Measurements from ENCODE around the gene PRSS16. TPM values are rescaled to one million over a fixed set of nuclear protein-coding genes. Genes with fewer than 3 reads are reported as not detected.

Gene PRSS16
- total and polyA plus RNA-seq, 9 of the 15 experiments (the other 6 are each of a cell fraction or from before 2014, with no cell fraction given), result 4.5 to 21.3 (median 12.1) TPM

- peak; percentile 8; the same call in 1 of the 2 replicates for TF ChIP-seq L3MBTL2 (IDR thresholded peaks at IDR 0.05)
- TF ChIP-seq CC2D1A (IDR thresholded peaks at IDR 0.05), result 0 out of 2 replicates have a peak, but pooled peaks have one; percentile 20
- TF ChIP-seq ZNF175 (CRISPR knock-in tag; IDR thresholded peaks at IDR 0.05; ENCODE audit: low read depth), result peak; percentile 62; the same call in 1 of the 2 replicates
- no peak for TF ChIP-seq CREB1 (IDR thresholded peaks at IDR 0.05)
- no peak for TF ChIP-seq CREB1 (CRISPR knock-in tag; IDR thresholded peaks at IDR 0.05)
- peak; percentile 22; the same call in 1 of the 2 replicates for TF ChIP-seq CTBP1 (IDR thresholded peaks at IDR 0.05; ENCODE audit: borderline replicate concordance)
- TF ChIP-seq JUND (IDR thresholded peaks at IDR 0.05; ENCODE audit: borderline replicate concordance, low read depth, low read length), result 0 out of 2 replicates have a peak, but pooled peaks have one; percentile 40
- TF ChIP-seq JUND (tag; IDR thresholded peaks at IDR 0.05; ENCODE audit: borderline replicate concordance, low read depth, low read length), result peak; percentile 9; the same call in 1 of the 3 replicates
- peak in 1 of 2 experiments; percentile 76; a peak in 2 of 4 replicates for TF ChIP-seq RCOR1 (IDR thresholded peaks at IDR 0.05; ENCODE audit: borderline replicate concordance in 1 of 2, low read depth in 2 of 2, low read length in 2 of 2)
- no peak for TF ChIP-seq SNAPC5 (CRISPR knock-in tag; IDR thresholded peaks at IDR 0.05)
- TF ChIP-seq ARID3A (IDR thresholded peaks at IDR 0.05; ENCODE audit: borderline replicate concordance, low read depth, low read length), result peak; percentile 62; the same call in 1 of the 2 replicates
- 0 out of 2 replicates have a peak, but pooled peaks have one; percentile 52 for TF ChIP-seq ZNF609 (CRISPR knock-in tag; IDR thresholded peaks at IDR 0.05; ENCODE audit: borderline replicate concordance)
- TF ChIP-seq E2F6 (IDR thresholded peaks at IDR 0.05; ENCODE audit: borderline replicate concordance in 1 of 2, extremely low read depth in 1 of 2, insufficient read depth in 1 of 2, insufficient read length in 1 of 2, low read depth in 1 of 2, low read length in 1 of 2, poor library complexity in 1 of 2, severe bottlenecking in 1 of 2), result no peak
- TF ChIP-seq WHSC1 (IDR thresholded peaks at IDR 0.05; ENCODE audit: low read length), result no peak
- TF ChIP-seq NFRKB (IDR thresholded peaks at IDR 0.05; ENCODE audit: low read depth), result peak; percentile 34; the same call in 1 of the 2 replicates
- peak; percentile 56 for TF ChIP-seq RBFOX2 (IDR thresholded peaks at IDR 0.05; ENCODE audit: low read depth, low read length)
These were observed 40.9 kb downstream of the PRSS16 start (continued) for GRCh38 chr6:27288136-27289044.

Measured in K562 (cell line).